GM21723 (cell line): ENCODE results near the gene CTAGE4.
"Not testable (repeated sequence)": the region's sequence is repeated elsewhere in the genome, so short reads cannot be mapped to it uniquely, and the experiment has no call there.

ENCODE experiments used
- ATAC-seq: cut with Tn5 transposase; IDR thresholded peaks from one replicate; pipeline ENCODE4 v1.9.1; 2021; ENCODE audit warnings: mild to moderate bottlenecking, moderate library complexity; ENCODE audit not compliant: unreplicated experiment

Gene CTAGE4

DNA sequence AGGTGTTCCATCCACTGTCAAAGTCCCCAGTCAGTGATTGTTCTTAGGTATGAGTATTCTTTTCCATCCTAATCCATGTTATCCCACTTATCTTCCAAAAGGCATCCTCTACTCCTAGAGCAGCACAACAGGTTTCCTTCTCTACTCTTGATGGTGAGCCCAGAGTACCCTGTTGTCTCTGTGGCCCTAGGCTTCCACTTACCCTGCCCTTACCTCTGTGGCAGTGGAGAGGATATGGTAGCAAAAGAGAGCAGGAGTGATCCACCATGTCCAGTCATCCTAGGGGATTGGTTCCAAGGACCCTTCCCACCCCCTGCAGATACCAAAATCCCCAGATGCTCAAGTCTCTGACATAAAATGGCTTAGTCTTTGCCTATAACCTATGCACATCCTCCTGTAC is 33.9 kb downstream of the CTAGE4 start:
- not testable (repeated sequence) for ATAC-seq

DNA sequence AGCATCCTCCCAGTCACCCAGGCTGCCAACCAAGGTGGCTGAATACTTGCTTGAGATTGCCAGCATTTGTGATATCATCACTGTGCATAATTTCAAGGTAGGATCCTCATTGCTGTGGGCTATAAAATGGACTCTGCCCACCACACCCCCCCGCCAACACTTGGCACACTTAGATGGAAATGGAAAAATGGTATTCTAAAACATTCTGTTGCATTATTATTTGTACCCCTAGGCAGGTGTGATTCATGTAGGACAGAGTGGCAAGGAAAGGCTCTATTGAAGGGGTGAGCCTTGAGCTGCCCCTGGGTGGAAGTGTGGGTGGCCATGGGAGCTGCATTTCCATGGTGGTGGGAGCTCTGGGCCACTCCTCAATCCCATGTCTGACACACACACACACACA is 35.3 kb downstream of the CTAGE4 start:
- ATAC-seq = not testable (repeated sequence)

DNA sequence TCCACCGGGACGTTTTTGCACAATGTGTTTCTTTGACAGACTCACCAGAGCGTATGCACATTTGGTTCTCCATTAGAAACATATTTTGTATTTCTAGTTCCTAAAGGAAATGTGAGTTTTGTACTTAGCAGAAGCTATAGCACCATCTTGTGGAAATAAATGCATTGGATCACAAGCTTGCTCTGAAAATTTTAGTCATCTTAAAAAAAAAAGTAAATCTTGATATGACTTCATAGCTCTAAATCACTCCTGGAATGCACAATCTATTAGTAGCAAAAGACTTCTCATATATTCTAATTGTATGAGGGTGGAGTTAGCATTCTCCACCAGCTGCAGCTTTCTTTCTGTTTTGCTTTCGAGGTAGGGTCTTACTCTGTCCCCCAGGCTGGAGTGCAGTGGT is 35.9 kb downstream of the CTAGE4 start:
- not testable (repeated sequence) for ATAC-seq

DNA sequence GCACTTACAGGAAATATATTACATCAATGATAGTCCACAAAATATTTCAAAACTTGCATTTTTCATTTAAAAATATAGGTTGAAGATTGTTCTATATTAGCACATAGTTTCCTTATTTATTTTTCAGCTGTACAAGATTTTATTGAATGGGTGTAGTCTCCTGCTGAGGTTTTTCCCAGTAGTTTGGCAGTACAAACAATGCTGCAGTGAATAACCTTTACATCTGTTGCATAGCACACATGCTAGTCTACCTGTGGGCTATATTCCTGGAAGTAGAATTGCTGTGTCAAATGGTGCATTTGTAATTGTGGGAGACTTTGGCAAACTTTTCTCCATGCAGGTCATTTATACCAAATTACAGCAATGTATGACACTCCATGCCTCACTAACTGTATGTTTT is 37.3 kb downstream of the CTAGE4 start:
- ATAC-seq = not testable (repeated sequence)

DNA sequence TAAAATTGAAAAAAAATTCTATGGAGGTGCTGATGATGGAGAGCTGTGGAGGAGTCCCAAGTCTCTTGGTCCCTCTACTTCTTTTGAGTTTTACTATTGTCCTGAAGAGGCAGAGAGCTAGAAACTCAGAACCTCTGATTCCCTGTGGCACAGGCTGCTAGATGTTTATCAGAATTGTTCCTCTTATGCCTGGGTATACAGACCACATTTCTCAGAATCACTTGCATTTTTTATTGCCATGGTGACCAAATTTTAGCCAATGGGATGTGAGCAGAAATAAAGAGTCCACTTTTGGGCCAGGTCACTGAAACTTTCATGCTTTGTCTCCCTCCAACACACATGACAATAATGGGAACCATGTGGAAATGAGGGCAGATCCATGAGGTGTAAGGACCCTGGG is 40.4 kb downstream of the CTAGE4 start:
- ATAC-seq = not testable (repeated sequence)

DNA sequence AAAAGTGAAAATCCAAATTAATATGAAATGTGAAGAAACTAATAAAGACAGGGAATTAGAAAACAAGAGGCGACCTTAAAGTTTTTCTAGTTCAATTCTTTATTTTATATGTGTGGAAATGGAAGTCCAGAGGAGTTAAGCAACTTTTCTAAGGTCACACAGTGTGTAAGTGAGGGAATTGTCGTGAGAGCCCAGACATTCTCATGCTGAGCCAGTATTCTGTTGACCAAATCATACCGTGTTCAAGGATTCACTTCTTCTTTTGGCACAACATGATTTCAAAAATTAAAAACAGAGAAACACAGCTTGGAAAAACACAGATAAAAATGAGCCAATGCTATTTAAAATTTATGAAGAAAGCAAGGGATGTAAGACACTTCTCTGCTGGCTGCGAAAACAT is 43.6 kb downstream of the CTAGE4 start:
- ATAC-seq = not testable (repeated sequence)

DNA sequence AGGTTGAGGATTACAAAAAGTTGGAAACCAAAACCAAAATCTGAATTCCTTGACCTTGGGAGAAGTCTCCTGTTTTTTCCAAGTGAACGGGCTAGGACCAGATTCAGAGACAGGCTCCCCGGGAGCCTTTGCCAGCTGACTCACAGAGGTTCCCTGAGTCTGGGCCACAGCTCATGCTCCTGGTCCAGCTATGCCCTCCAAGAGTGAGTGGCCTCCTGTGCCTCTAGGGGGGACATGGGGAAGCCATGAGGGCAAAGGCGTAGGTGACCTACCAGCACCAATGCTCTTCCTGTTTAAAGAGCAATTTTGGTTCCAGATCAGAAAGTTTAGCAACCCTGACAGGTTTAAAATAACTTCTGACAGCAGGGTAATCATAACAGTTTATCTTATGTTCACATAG is 45.5 kb downstream of the CTAGE4 start:
- not testable (repeated sequence) for ATAC-seq

DNA sequence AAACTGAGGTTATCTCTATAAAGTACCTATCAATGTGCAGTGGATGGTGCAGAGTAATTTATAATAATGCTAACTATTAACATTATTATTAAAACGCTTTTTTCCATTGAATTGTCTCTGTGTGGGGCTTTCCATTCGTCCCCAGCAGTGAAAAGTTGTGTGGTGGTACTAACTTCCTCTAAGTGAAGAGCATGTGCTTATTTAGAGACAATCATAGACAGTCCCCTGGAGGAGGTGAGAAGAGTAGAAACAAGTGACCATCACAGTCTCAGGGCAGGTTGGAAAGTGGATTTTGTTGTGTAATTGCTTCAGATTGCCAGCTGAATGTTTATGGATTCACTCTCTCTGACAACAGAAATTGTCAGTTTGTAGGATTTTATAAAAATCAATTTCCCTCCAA is 47.8 kb downstream of the CTAGE4 start:
- not testable (repeated sequence) for ATAC-seq

DNA sequence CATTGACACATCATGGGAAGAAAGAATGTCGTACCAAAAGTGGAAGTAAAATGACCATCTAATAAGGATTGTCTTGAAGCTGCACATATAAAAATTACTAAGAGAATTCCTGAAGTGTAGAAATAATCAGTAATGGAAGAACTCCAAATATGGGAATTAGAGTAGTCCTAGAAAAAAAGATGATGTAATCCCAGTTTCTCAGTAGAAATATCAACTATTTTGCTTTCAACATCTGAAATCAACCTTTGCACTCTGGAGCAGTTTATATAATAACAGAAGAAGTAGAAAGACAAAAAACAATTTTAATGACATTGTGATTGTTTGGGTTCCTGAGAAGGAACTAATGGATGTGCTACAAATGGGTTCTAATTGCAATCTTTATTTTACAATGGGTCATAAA is 49.8 kb downstream of the CTAGE4 start:
- ATAC-seq = not testable (repeated sequence)
